ENCODE results near the gene PCED1B.

DNA sequence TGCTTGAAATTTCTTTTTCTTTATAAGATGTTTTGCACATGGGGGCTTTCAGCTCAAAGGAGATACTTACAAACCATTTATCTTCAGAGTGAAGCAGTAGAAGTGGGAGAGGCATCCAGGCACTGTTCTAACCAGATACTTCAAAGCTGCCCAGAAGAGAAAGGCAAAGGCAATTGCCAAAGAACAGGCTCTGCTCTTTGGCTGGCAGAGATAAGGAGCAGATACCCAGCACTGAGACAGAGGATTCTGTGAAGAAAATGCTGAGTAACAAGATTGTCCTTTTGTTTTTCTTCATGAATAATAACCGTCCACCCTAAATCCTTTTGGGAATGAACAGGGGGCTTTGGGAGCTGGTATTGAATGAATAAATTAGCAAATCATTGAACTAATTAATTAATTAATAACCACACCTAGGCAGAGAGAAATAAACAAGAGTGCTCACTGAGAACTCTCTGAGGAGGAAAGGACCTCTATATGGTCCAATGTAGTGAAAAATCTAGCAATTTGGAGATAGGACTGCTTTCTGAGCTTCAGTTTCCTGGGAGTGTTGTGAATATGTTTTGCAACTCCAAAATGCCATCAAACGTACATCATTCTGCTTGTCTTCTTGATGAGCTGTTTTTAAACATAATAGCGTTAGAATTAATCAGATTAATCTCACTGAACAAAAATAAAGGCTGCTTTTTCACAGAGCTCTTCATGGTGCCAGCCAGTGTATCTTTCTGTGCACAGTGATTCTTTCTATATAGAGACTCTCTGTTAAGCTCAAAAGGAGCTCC is 193.2 kb downstream of the PCED1B start:
- TF ChIP-seq, protein P1, sequence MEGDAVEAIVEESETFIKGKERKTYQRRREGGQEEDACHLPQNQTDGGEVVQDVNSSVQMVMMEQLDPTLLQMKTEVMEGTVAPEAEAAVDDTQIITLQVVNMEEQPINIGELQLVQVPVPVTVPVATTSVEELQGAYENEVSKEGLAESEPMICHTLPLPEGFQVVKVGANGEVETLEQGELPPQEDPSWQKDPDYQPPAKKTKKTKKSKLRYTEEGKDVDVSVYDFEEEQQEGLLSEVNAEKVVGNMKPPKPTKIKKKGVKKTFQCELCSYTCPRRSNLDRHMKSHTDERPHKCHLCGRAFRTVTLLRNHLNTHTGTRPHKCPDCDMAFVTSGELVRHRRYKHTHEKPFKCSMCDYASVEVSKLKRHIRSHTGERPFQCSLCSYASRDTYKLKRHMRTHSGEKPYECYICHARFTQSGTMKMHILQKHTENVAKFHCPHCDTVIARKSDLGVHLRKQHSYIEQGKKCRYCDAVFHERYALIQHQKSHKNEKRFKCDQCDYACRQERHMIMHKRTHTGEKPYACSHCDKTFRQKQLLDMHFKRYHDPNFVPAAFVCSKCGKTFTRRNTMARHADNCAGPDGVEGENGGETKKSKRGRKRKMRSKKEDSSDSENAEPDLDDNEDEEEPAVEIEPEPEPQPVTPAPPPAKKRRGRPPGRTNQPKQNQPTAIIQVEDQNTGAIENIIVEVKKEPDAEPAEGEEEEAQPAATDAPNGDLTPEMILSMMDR (IDR thresholded peaks at IDR 0.05) = no peak
- no peak for TF ChIP-seq POLR2A (IDR thresholded peaks at IDR 0.05)

Data from testis (tissue), 2 donors.